K562 (cell line): ENCODE measurements around the gene PEX19. TPM values are rescaled to one million over a fixed set of nuclear protein-coding genes. Genes with fewer than 3 reads are reported as not detected.

Source experiments
- ATAC-seq: fragments of 200-7000 bp; cut with Tn5 transposase; 3 replicates; pipeline ENCODE4 v1.9.1; 2020; ENCODE audit warnings: moderate library complexity
- BruUV-seq: library from RNA; stranded (reverse); fragments of 400-500 nt; replicated peaks from 2 replicates; lab custom pipeline; 2021; lab: Mats Ljungman, UMichigan
- CTCF ChIA-PET: fragments of 300-600 bp; formaldehyde crosslinking; extraction: SDS; loops from one replicate; lab custom pipeline; 2021; ENCODE audit warnings: low intra/inter-chr PET ratio; lab: Yijun Ruan, JAX
- POLR2A ChIA-PET: fragments of 300-600, 350-650 bp; sonication (Branson Sonifier 250); formaldehyde crosslinking; extraction: SDS; loops from one replicate; lab custom pipeline; 2021; ENCODE audit warnings: antibody characterized with exemption, inconsistent platforms; lab: Yijun Ruan, JAX
- DNase-seq, 4 experiments: peaks; one replicate each; pipeline versions ENCODE4 v3.0.0 to v3.0.0-alpha.2; 2011 to 2018; ENCODE audit warnings: low spot score in 3 of 4, mixed read lengths in 3 of 4; ENCODE audit errors: extremely low read depth in 1 of 4
- FAIRE-seq: peaks from 2 replicates; lab custom pipeline; 2011; peaks lifted over from hg19 to GRCh38; lab: Jason Lieb, UNC
- H2AFZ ChIP-seq: 2 replicates; pipeline ENCODE4 v1.6.0; 2011; ENCODE audit warnings: low read depth, low read length, control low read depth, inconsistent platforms
- H3K27ac ChIP-seq: fragments of 200-600 bp; 3 replicates; pipeline ENCODE4 v1.8.0; 2011; ENCODE audit warnings: low read depth, mild to moderate bottlenecking, control low read depth, inconsistent platforms, low read length, moderate library complexity, mixed read lengths; ENCODE audit errors: extremely low read depth
- H3K27me3 ChIP-seq, 2 experiments: fragments of 300-600 bp in 1 of 2; 2 replicates in 1 of 2; 3 replicates in 1 of 2; pipeline versions ENCODE4 v1.6.0 to v1.8.0; 2011; ENCODE audit warnings: inconsistent platforms in 2 of 2, low read length in 2 of 2, mild to moderate bottlenecking in 1 of 2, mixed read lengths in 1 of 2, moderate library complexity in 1 of 2; ENCODE audit not compliant: control insufficient read depth in 2 of 2, insufficient read depth in 2 of 2
- H3K36me3 ChIP-seq: fragments of 300-600 bp; 3 replicates; pipeline ENCODE4 v1.8.0; 2011; ENCODE audit warnings: mild to moderate bottlenecking, low read length, inconsistent platforms; ENCODE audit not compliant: control insufficient read depth, insufficient read depth
- H3K4me1 ChIP-seq, 2 experiments: fragments of 200-600 bp in 1 of 2; replicated peaks in 1 of 2; 2 replicates in 1 of 2; 3 replicates in 1 of 2; pipeline versions ENCODE4 v1.5.1 to v1.8.0; 2011; ENCODE audit warnings: inconsistent platforms in 2 of 2, low read length in 2 of 2, mild to moderate bottlenecking in 1 of 2, mixed read lengths in 1 of 2, moderate library complexity in 1 of 2; ENCODE audit not compliant: control insufficient read depth in 2 of 2, insufficient read depth in 2 of 2
- H3K4me2 ChIP-seq: 2 replicates; pipeline ENCODE4 v1.6.1; 2011; ENCODE audit warnings: low read length, control low read depth, inconsistent platforms, mixed read lengths; ENCODE audit not compliant: insufficient read depth
- H3K4me3 ChIP-seq: fragments of 200-600 bp; sonication (generic), shearing (Covaris generic); 2 replicates; pipeline ENCODE4 v1.5.1; 2016; ENCODE audit warnings: control low read depth, inconsistent platforms
- H3K79me2 ChIP-seq: fragments of 200-600 bp; 3 replicates; pipeline ENCODE4 v1.8.0; 2011; ENCODE audit warnings: low read length, inconsistent platforms; ENCODE audit not compliant: control insufficient read depth, insufficient read depth
- H3K9ac ChIP-seq, 2 experiments: 2 replicates each; pipeline versions ENCODE4 v1.6.0 to v1.6.1; 2011; ENCODE audit warnings: low read depth in 2 of 2, low read length in 2 of 2, control low read depth in 1 of 2, inconsistent platforms in 1 of 2, mild to moderate bottlenecking in 1 of 2, mixed read lengths in 1 of 2; ENCODE audit not compliant: insufficient read depth in 1 of 2
- H3K9me1 ChIP-seq: one replicate; pipeline ENCODE4 v1.6.0; 2011; ENCODE audit warnings: inconsistent platforms, mild to moderate bottlenecking, low read length, moderate library complexity; ENCODE audit not compliant: control insufficient read depth, insufficient read depth
- H3K9me3 ChIP-seq: replicated peaks from 2 replicates; pipeline ENCODE4 v1.5.1; 2011; ENCODE audit warnings: low read depth, low read length, inconsistent platforms; ENCODE audit not compliant: control insufficient read depth, insufficient read depth
- H4K20me1 ChIP-seq: replicated peaks from 2 replicates; pipeline ENCODE4 v1.6.1; 2011; ENCODE audit warnings: low read length, inconsistent platforms, mixed read lengths; ENCODE audit not compliant: control insufficient read depth, insufficient read depth
- DPF2 ChIP-seq: fragments of 450-650 bp; IDR thresholded peaks from 2 replicates; pipeline ENCODE4 v1.6.1; 2016
- KAT2B ChIP-seq: IDR thresholded peaks from one replicate; pipeline ENCODE4 v1.6.1; 2012; ENCODE audit warnings: low read depth, mild to moderate bottlenecking, control low read depth, inconsistent platforms, low read length, moderate library complexity
- MXD1 ChIP-seq: fragments of 250-450 bp; sonication (Bioruptor Pico); IDR thresholded peaks from 2 replicates; pipeline ENCODE4 v1.8.0; 2021; ENCODE audit warnings: borderline replicate concordance, mild to moderate bottlenecking, moderate library complexity; ENCODE audit not compliant: poor library complexity, severe bottlenecking
- RBM25 ChIP-seq: fragments of 200-400 bp; formaldehyde crosslinking; IDR thresholded peaks from 2 replicates; pipeline ENCODE4 v1.6.1; 2018; ENCODE audit warnings: low read length, low read depth, moderate library complexity; ENCODE audit not compliant: severe bottlenecking
- ZBTB11 ChIP-seq, 3 experiments: fragments of 200-800 bp in 1 of 3; fragments of 250-450 bp in 1 of 3; fragments of 450-650 bp in 1 of 3; sonication (Bioruptor Pico) in 1 of 3; sonication (Bioruptor generic) in 1 of 3; formaldehyde crosslinking in 1 of 3; IDR thresholded peaks; 2 replicates each; pipeline versions ENCODE4 v1.6.1 to v1.8.0; 2016 to 2022; ENCODE audit warnings: mild to moderate bottlenecking in 2 of 3, missing genetic modification characterization in 2 of 3, missing compliant biosample characterization in 1 of 3, moderate library complexity in 1 of 3
- ZHX1 ChIP-seq: fragments of 150-350 bp; conservative IDR thresholded peaks from 2 replicates; pipeline ENCODE4 v1.6.1; 2014; ENCODE audit warnings: low read length
- ZZZ3 ChIP-seq: fragments of 450-650 bp; IDR thresholded peaks from 2 replicates; pipeline ENCODE4 v1.6.1; 2016; ENCODE audit warnings: antibody characterized with exemption, mild to moderate bottlenecking, moderate library complexity
- WGBS: fragments of 100-300 bp; shearing (Covaris generic); methylation state at CpG from one replicate; pipeline ENCODE4 v1.1.6; 2016; ENCODE audit warnings: low coverage, mixed read lengths; ENCODE audit not compliant: insufficient coverage; ENCODE audit errors: missing lambda C conversion rate; 5-methylcytosine and 5-hydroxymethylcytosine counted together
- in situ Hi-C: fragments of 300-500 bp; cut with MboI; formaldehyde crosslinking; loops from 4 replicates; pipeline ENCODE4 v1.15.0; 2018; ENCODE audit warnings: inconsistent platforms, mixed read lengths
- intact Hi-C: fragments of 100-400 bp; cut with micrococcal nuclease; formaldehyde crosslinking; loops from 2 replicates; pipeline ENCODE4 v1.14.2; 2022
- polyA plus RNA-seq, 8 experiments: library from polyadenylated mRNA; depleted of rRNA in 4 of 8; stranded (reverse) in 5 of 8; unstranded in 3 of 8; fragments of >200 nt; fragmentation: Nextera tagmentation in 2 of 8; fragmentation: Illumina TruSeq in 1 of 8; extraction: Ambion mirVana in 2 of 8; extraction: Trizol in 1 of 8; gene quantifications; 2 replicates each; pipeline versions ENCODE4 v1.2.1 to v1.2.3, GENCODE V29; 2011 to 2014; ENCODE audit warnings: inconsistent platforms in 1 of 8, missing spikeins in 1 of 8
- total RNA-seq, 7 experiments: library from RNA; depleted of rRNA in 6 of 7; stranded (reverse); fragments of >200 nt in 6 of 7; fragmentation: Illumina TruSeq in 2 of 7; extraction: Trizol in 2 of 7; gene quantifications; 2 replicates each; pipeline versions ENCODE4 v1.2.1 to v1.2.3, GENCODE V29; 2011 to 2021; ENCODE audit warnings: low replicate concordance in 1 of 7

PEX19 gene
- total and polyA plus RNA-seq, 9 of the 15 experiments (the other 6 are each of a cell fraction or from before 2014, with no cell fraction given): 32.5 to 103 (median 59.8) TPM

GRCh38 chr1:160309185-160309557 is 24.2 kb upstream of the PEX19 start (continued):
- no peak for TF ChIP-seq ZBTB11 (CRISPR knock-in tag; IDR thresholded peaks at IDR 0.05)
- TF ChIP-seq KAT2B: no peak
- no peak for TF ChIP-seq DPF2

GRCh38 chr1:160308451-160309184 is 23.7 kb upstream of the PEX19 start:
- Histone ChIP-seq H4K20me1 (no peaks in the 10 kb centered on the region), H2AFZ (no peak overlapping the region), H3K79me2 (no peaks in the 10 kb centered on the region), H3K4me2 (no peak overlapping the region), H3K9ac (no peak overlapping the region), H3K9me3 (no peaks in the 10 kb centered on the region), H3K9me1 (no peaks in the 10 kb centered on the region), H3K4me1 (no peaks in the 10 kb centered on the region), H3K4me3 (no peak overlapping the region), H3K36me3 (peaks cover 89% of the 10 kb centered on the region), H3K27me3 (no peaks in the 10 kb centered on the region), H3K27ac (no peak overlapping the region)
- CTCF ChIA-PET: no interaction called here
- no TSS peak for BruUV-seq
- in situ Hi-C loops: no loop called here
- no peak for FAIRE-seq
- WGBS: 93% methylated on average over 4 of the region's 4 CpGs
- POLR2A ChIA-PET: interaction anchor here (0.6 to 2.5 kb wide), 4 partner anchors 11 to 505 kb away, joined by 3 to 7 read pairs (median 4); no protein-coding TSS in a partner anchor
- no peak for ATAC-seq
- no peak for DNase-seq
- TF ChIP-seq MXD1 (CRISPR knock-in tag) (no peak), ZZZ3 (0 out of 2 replicates have a peak, but pooled peaks have one; percentile 15), RBM25 (no peak), ZHX1 (no peak)
- intact Hi-C loops: no loop called here
